GM12878 (cell line): ENCODE data around the gene PCDHGC4. TPM values are rescaled to one million over a fixed set of nuclear protein-coding genes. Genes with fewer than 3 reads are reported as not detected.

Experiments
- ATAC-seq: fragments of 200-7000 bp; cut with Tn5 transposase; 3 replicates; pipeline ENCODE4 v1.9.1; 2020; ENCODE audit warnings: mild to moderate bottlenecking, moderate library complexity
- BruUV-seq: library from RNA; stranded (reverse); fragments of 400-500 nt; replicated peaks from 2 replicates; lab custom pipeline; 2021; lab: Mats Ljungman, UMichigan
- CTCF ChIA-PET: fragments of 300-600 bp; sonication (Branson Sonifier 250); formaldehyde crosslinking; extraction: SDS; loops from one replicate; lab custom pipeline; 2021; ENCODE audit warnings: inconsistent platforms; lab: Yijun Ruan, JAX
- POLR2A ChIA-PET: fragments of 350-600 bp; formaldehyde crosslinking; extraction: SDS; loops from one replicate; lab custom pipeline; 2021; ENCODE audit warnings: inconsistent platforms; lab: Charles Lee
- RAD21 ChIA-PET: fragments of 300-600 bp; sonication (Branson Sonifier 250); formaldehyde crosslinking; loops from one replicate; lab custom pipeline; 2023; ENCODE audit warnings: antibody characterized with exemption; ENCODE audit not compliant: unreplicated experiment; lab: Charles Lee
- SMC1A ChIA-PET: fragments of 300-600 bp; sonication (Branson Sonifier 250); formaldehyde crosslinking; loops from one replicate; lab custom pipeline; 2023; ENCODE audit not compliant: unreplicated experiment, uncharacterized antibody; lab: Charles Lee
- DNase-seq: peaks from one replicate; pipeline ENCODE4 v3.0.0-alpha.2; 2011; ENCODE audit warnings: low read depth, low spot score
- FAIRE-seq: peaks from 3 replicates; lab custom pipeline; 2011; peaks lifted over from hg19 to GRCh38; lab: Jason Lieb, UNC
- H2AFZ ChIP-seq: 2 replicates; pipeline ENCODE4 v1.6.0; 2011; ENCODE audit warnings: low read depth, low read length, control low read depth; ENCODE audit not compliant: control insufficient read depth
- H3K27ac ChIP-seq: 2 replicates; pipeline ENCODE4 v1.5.1; 2011; ENCODE audit warnings: control low read depth; ENCODE audit not compliant: control insufficient read depth, insufficient read depth
- H3K27me3 ChIP-seq, 2 experiments: replicated peaks in 1 of 2; 2 replicates each; pipeline versions ENCODE4 v1.6.0 to v1.6.1; 2011; ENCODE audit warnings: low read length in 1 of 2; ENCODE audit not compliant: control insufficient read depth in 2 of 2, insufficient read depth in 2 of 2
- H3K36me3 ChIP-seq, 2 experiments: 2 replicates each; pipeline ENCODE4 v1.5.1; 2011; ENCODE audit warnings: low read length in 1 of 2; ENCODE audit not compliant: control insufficient read depth in 2 of 2, insufficient read depth in 2 of 2
- H3K4me1 ChIP-seq: 2 replicates; pipeline ENCODE4 v1.6.1; 2011; ENCODE audit warnings: mild to moderate bottlenecking, low read length, moderate library complexity, mixed read lengths; ENCODE audit not compliant: control insufficient read depth, insufficient read depth
- H3K4me2 ChIP-seq: 2 replicates; pipeline ENCODE4 v1.6.0; 2011; ENCODE audit warnings: control low read depth; ENCODE audit not compliant: control insufficient read depth, insufficient read depth
- H3K4me3 ChIP-seq: fragments of 200-600 bp; sonication (generic); 2 replicates; pipeline ENCODE4 v1.5.1; 2016
- H3K79me2 ChIP-seq: 2 replicates; pipeline ENCODE4 v1.6.0; 2011; ENCODE audit warnings: low read length; ENCODE audit not compliant: control insufficient read depth, insufficient read depth
- H3K9ac ChIP-seq: 2 replicates; pipeline ENCODE4 v1.8.0; 2011; ENCODE audit warnings: low read length, control low read depth, mixed read lengths; ENCODE audit not compliant: control insufficient read depth, insufficient read depth
- H3K9me3 ChIP-seq: replicated peaks from 3 replicates; pipeline ENCODE4 v1.5.1; 2011; ENCODE audit warnings: mild to moderate bottlenecking, low read length; ENCODE audit not compliant: control insufficient read depth, insufficient read depth
- H4K20me1 ChIP-seq: 2 replicates; pipeline ENCODE4 v1.6.0; 2011; ENCODE audit not compliant: control insufficient read depth, insufficient read depth
- RB1 ChIP-seq: fragments of 450-650 bp; formaldehyde crosslinking; IDR thresholded peaks from 2 replicates; pipeline ENCODE4 v1.6.1; 2017; ENCODE audit warnings: mild to moderate bottlenecking, borderline replicate concordance
- ZZZ3 ChIP-seq: IDR thresholded peaks from 2 replicates; pipeline ENCODE4 v1.6.1; 2011; ENCODE audit warnings: low read depth; ENCODE audit not compliant: control insufficient read depth, insufficient read length
- WGBS: methylation state at CpG from one replicate; pipeline ENCODE4 v1.1.6; 2016; ENCODE audit warnings: low lambda C conversion rate; ENCODE audit not compliant: insufficient replicate concordance, insufficient coverage; ENCODE audit errors: missing lambda C conversion rate; 5-methylcytosine and 5-hydroxymethylcytosine counted together
- in situ Hi-C: fragments of 300-500 bp; cut with MboI; formaldehyde crosslinking; loops from 9 replicates; pipeline ENCODE4 v1.14.3; 2018; ENCODE audit warnings: mixed read lengths
- intact Hi-C: fragments of 100-400 bp; cut with micrococcal nuclease; formaldehyde crosslinking; loops from one replicate; pipeline ENCODE4 v1.14.2; 2022; ENCODE audit not compliant: unreplicated experiment
- polyA plus RNA-seq, 11 experiments: library from polyadenylated mRNA; depleted of rRNA in 4 of 11; unstranded in 6 of 11; stranded (reverse) in 5 of 11; fragments of >200 nt; fragmentation: Nextera tagmentation in 4 of 11; fragmentation: Illumina TruSeq in 1 of 11; extraction: Ambion mirVana in 4 of 11; extraction: Trizol in 1 of 11; gene quantifications; 1 replicate in 1 of 11; 2 replicates in 10 of 11; pipeline versions ENCODE4 v1.2.1 to v1.2.3, GENCODE V29; 2011 to 2016; ENCODE audit warnings: inconsistent platforms in 2 of 11, missing spikeins in 2 of 11, low read depth in 1 of 11
- total RNA-seq, 4 experiments: library from RNA; depleted of rRNA in 3 of 4; stranded (reverse); fragments of >200 nt in 3 of 4; fragmentation: Illumina TruSeq in 1 of 4; extraction: Trizol in 1 of 4; gene quantifications; 2 replicates each; pipeline versions ENCODE4 v1.2.1 to v1.2.3, GENCODE V29; 2013 to 2021
- TF ChIP-seq, protein P1 (sequence below): IDR thresholded peaks from 2 replicates; pipeline ENCODE4 v1.6.1; 2011; ENCODE audit warnings: borderline replicate concordance, low read depth, mild to moderate bottlenecking, moderate library complexity, mixed read lengths, low read length; ENCODE audit not compliant: insufficient read depth; ENCODE audit errors: extremely low read length
- TF ChIP-seq, protein P2 (sequence below): IDR thresholded peaks from 2 replicates; pipeline ENCODE4 v1.6.1; 2011; ENCODE audit warnings: borderline replicate concordance, low read depth, mild to moderate bottlenecking, moderate library complexity, low read length; ENCODE audit not compliant: insufficient read depth, poor library complexity, severe bottlenecking

The PCDHGC4 gene
- total and polyA plus RNA-seq, 10 of the 15 experiments (the other 5 are each of a cell fraction or from before 2014, with no cell fraction given), result 0.04 to 1.2 (median 0.52) TPM

DNA sequence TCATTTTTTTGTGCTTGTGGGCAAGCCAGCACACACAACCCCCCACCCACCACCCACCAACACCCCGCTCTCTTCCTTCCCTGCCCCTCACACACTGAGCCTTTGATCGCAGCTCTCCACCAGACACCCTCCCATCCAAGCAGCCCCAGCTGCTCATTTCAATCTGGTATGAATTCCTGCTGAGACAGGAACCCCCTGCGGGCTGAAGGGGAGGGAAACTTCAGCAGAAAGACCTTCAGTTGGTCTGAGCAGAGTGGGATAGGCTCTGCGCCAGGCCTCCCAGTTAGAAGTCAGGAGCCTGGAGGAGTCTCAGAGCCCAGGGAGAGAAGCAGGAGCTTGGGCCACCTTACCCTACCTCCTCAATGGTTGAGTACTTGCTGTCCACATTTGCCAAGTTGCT is 11.2 kb downstream of the PCDHGC4 start:
- H3K4me3 ChIP-seq, result no peak overlapping the region
- no peak overlapping the region for H3K27ac ChIP-seq
- SMC1A ChIA-PET, result interaction anchor here (0.6 kb wide), 1 partner anchor 318 kb away, joined by 3 read pairs; no protein-coding TSS in a partner anchor
- POLR2A ChIA-PET, result no interaction called here
- RAD21 ChIA-PET, result no interaction called here
- H3K4me2 ChIP-seq, result no peak overlapping the region
- FAIRE-seq (no peak), DNase-seq (no peak), ATAC-seq (no peak)
- no peak overlapping the region for H2AFZ ChIP-seq
- no peaks in the 10 kb centered on the region for H4K20me1 ChIP-seq
- H3K4me1 ChIP-seq, result peaks cover 22% of the 10 kb centered on the region
- no peaks in the 10 kb centered on the region for H3K79me2 ChIP-seq
- H3K9ac ChIP-seq, result no peak overlapping the region
- intact Hi-C loops (no loop called here), in situ Hi-C loops (no loop called here)
- WGBS, result 82% methylated on average over 4 of the region's 4 CpGs
- H3K9me3 ChIP-seq, result no peaks in the 10 kb centered on the region
- BruUV-seq, result no TSS peak
- no peaks in the 10 kb centered on the region; a peak in 1 of 4 replicates for H3K27me3 ChIP-seq
- CTCF ChIA-PET, result interaction anchor here (0.8 kb wide), 1 partner anchor 145 kb away, joined by 3 read pairs; no protein-coding TSS in a partner anchor
- TF ChIP-seq ZZZ3, result no peak
- TF ChIP-seq, protein P1, sequence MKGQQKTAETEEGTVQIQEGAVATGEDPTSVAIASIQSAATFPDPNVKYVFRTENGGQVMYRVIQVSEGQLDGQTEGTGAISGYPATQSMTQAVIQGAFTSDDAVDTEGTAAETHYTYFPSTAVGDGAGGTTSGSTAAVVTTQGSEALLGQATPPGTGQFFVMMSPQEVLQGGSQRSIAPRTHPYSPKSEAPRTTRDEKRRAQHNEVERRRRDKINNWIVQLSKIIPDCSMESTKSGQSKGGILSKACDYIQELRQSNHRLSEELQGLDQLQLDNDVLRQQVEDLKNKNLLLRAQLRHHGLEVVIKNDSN, result no peak
- no peak for TF ChIP-seq RB1
- TF ChIP-seq, protein P2, sequence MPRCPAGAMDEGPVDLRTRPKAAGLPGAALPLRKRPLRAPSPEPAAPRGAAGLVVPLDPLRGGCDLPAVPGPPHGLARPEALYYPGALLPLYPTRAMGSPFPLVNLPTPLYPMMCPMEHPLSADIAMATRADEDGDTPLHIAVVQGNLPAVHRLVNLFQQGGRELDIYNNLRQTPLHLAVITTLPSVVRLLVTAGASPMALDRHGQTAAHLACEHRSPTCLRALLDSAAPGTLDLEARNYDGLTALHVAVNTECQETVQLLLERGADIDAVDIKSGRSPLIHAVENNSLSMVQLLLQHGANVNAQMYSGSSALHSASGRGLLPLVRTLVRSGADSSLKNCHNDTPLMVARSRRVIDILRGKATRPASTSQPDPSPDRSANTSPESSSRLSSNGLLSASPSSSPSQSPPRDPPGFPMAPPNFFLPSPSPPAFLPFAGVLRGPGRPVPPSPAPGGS, result no peak
- TF ChIP-seq, all 136 proteins: peak for 0
- H3K36me3 ChIP-seq, result no peaks in the 10 kb centered on the region
